A172 (cell line): ENCODE data around the gene SHISA5. TPM values are rescaled to one million over a fixed set of nuclear protein-coding genes. Genes with fewer than 3 reads are reported as not detected.

Experiments used
- total RNA-seq: library from RNA; depleted of rRNA; stranded (reverse); fragments of >200 nt; shearing (Covaris generic); gene quantifications from 2 replicates; pipeline ENCODE4 v1.2.3, GENCODE V29; 2014; rRNA removed

The SHISA5 gene
- total RNA-seq, 1 experiment from 2014 or later: 143 TPM

Other genes with a start within 250 kb of the SHISA5 start
- 10.9 and 11.9 TPM in 2 replicates for gene NME6, start 202.8 kb downstream of the SHISA5 start, total RNA-seq
- gene SPINK8, start 170.5 kb downstream of the SHISA5 start, total RNA-seq: not detected in 2 replicates
- not detected in 2 replicates for gene FBXW12, start 132.0 kb downstream of the SHISA5 start, total RNA-seq
- gene PLXNB1, start 74.1 kb downstream of the SHISA5 start, total RNA-seq: 24.9 and 66.5 TPM in 2 replicates
- 42.7 and 49.8 TPM in 2 replicates for gene CCDC51, start 64.1 kb downstream of the SHISA5 start, total RNA-seq
- gene TMA7, start 63.9 kb downstream of the SHISA5 start, total RNA-seq: 556 and 560 TPM in 2 replicates
- 8.1 and 14.6 TPM in 2 replicates for gene ATRIP, start 57.4 kb downstream of the SHISA5 start, total RNA-seq
- gene PFKFB4, start 52.6 kb upstream of the SHISA5 start, total RNA-seq: 7.6 and 8.4 TPM in 2 replicates
- gene UCN2, start 59.6 kb upstream of the SHISA5 start, total RNA-seq: 1.3 and 5.0 TPM in 2 replicates
- gene COL7A1, start 91.2 kb upstream of the SHISA5 start, total RNA-seq: 105 and 128 TPM in 2 replicates
- 485 and 565 TPM in 2 replicates for gene UQCRC1, start 105.5 kb upstream of the SHISA5 start, total RNA-seq
- not detected in 2 replicates for gene TMEM89, start 117.6 kb upstream of the SHISA5 start, total RNA-seq
- gene SLC26A6, start 131.3 kb upstream of the SHISA5 start, total RNA-seq: 16.9 and 17.5 TPM in 2 replicates
- 4.9 and 5.8 TPM in 2 replicates for gene CELSR3, start 158.7 kb upstream of the SHISA5 start, total RNA-seq
- 23.6 and 37.7 TPM in 2 replicates for gene NCKIPSD, start 181.7 kb upstream of the SHISA5 start, total RNA-seq
- 64.1 and 73.4 TPM in 2 replicates for gene IP6K2, start 213.0 kb upstream of the SHISA5 start, total RNA-seq